Measurements from ENCODE around the gene GALE.

- TF ChIP-seq CTCF (IDR thresholded peaks at IDR 0.05), result no peak
- no peak for TF ChIP-seq EZH2 (IDR thresholded peaks at IDR 0.05; ENCODE audit: borderline replicate concordance, insufficient read depth, low read depth, low read length, poor library complexity, severe bottlenecking)
Measured at GRCh38 chr1:23774174-23774880, 26.2 kb downstream of the GALE start.
